ENCODE measurements around the gene PPP1R3F.
"Not testable (repeated sequence)": the region's sequence is repeated elsewhere in the genome, so short reads cannot be mapped to it uniquely, and the experiment has no call there.

PPP1R3F gene

DNA sequence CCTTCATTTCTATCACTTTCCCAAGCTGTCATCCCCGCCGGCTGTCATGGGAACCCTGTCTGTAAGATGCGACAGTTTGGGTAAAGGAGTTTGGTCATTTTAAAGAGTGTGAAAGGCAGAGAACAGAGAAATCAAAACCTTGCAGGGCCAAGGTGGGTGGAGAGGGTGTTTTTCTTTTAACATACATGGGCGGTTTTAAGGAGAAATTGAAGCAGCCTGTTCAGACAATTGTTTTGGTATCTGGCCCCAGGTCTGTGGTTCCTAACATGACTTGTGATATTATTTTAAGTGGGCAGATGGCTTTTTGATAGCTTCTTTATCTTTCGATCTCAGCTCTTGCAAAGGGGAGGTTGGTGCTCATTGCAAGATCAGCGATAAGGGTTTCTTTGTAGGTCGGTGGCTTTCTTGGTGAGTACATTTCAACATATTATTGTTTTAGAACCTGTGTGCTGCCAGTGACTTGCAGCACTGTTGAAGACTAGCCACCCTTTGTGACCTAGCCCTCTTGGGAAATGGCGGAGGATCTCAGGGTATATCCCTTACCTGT, 3.7 kb downstream of the PPP1R3F start:
- no peak for DNase-seq (ENCODE audit: low spot score)

DNA sequence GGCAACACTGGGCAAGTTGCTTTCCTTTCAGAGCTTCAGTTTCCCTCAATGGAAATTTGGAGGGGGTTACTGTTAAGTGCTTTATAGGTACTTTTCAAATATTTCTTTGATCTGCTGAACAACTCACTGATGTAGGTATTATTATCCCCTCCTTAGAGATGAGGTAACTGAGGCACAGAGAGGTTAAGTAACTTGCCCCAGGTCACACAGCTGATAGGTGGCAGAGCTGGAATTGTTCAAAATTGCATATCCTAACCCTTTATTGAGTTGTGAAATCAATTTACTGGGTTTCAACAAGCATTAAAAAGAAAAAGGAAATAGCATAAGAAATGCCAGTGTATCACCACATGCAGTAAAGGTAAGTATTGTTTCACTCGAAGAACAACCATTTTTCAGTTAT, 6.6 kb downstream of the PPP1R3F start:
- DNase-seq (ENCODE audit: low spot score) = no peak

DNA sequence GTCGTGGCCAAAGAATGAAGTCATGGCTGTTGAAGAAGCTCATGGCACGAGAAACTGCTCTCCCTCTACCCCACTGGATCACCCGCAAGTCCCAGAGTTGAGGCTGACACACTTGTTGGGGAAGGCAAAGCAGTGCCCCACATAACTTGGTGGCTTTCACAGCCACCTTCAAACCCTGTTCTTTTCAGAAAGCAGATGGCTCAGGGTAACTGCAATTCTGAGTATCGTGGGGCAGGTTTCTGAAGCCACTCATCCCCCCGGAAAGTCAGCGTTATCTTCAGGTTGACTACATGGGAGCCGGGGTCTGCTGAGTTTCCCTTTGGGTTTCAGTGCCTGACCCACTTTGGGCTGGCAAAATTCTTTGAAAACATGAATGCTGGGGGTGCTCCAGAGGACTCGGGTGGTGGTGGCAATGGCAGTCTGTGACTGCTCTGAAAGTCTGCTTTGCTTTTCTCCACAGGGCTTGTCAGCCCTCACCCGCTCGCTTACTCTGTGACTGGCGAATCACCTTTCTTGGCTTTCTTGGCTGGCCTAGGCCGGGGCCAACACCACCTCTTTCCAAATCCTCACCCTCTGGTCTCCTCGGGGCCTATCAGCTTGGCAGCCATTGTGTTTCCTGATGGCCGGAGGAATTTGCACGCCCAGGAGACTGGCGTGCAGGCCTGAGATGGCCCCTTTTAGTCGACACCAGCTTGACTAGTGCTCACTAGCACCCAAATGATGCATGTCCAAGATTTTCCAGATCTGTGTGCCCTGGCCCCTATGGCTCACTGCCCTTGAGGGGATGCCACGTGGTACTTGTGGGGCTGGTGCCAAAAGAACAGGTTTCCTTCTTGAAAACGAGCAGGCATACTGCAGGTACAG, 7.3 kb downstream of the PPP1R3F start:
- DNase-seq (ENCODE audit: low spot score) = no peak

DNA sequence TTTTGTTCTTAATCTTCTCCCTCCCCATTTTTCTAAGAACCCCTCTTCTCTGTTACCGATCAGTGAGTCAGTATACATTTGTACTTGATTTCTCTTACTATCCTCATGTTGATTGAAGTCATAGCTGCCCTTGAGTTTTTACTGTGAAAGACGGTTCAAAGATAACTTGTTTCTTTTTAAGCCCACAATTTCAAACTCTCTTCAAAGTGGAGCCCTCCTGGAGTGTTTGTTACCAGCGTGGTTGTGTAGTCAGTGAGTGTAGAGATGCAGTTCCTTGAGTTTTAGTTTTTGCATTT, 7.9 kb downstream of the PPP1R3F start:
- no peak for DNase-seq (ENCODE audit: low spot score)

DNA sequence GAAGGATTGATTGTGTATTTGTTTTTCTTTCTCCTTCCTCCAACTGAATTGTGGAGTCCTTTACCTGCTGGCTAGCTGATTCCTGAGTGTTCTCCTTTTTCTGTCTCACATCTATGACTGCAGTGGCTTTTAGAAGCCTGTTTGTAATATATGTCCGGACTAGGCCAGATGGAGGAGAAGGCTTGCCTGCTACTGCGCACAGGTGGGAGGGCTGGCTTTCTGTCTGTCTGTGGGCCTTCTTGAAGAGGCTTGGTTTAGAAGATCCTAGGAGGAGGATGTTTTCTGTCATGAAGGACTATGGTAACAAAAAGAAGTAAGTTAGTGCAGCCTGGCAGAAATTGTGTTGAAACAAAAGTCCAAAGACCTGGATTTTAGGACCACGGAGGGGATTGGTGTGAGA, 8.5 kb downstream of the PPP1R3F start:
- no peak for DNase-seq (ENCODE audit: low spot score)

DNA sequence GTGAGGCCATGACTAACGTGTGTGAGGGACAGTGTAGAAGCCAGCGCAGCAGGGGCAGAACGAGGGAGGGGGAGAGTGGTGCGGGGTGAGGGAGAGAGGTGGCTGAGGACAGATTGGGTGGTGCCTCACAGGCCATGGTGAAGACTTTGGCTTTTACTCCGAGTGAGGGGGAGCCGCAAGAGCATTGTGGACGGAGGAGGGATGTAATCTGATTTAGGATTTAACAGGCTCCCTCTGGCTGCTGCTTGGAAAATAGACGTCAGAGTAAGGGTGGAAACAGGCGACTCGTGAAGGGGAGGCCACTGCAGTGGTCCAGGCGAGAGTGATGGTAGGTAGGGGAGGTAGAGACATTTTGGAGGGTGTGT, 13.0 kb downstream of the PPP1R3F start:
- no peak for DNase-seq (ENCODE audit: low spot score)

DNA sequence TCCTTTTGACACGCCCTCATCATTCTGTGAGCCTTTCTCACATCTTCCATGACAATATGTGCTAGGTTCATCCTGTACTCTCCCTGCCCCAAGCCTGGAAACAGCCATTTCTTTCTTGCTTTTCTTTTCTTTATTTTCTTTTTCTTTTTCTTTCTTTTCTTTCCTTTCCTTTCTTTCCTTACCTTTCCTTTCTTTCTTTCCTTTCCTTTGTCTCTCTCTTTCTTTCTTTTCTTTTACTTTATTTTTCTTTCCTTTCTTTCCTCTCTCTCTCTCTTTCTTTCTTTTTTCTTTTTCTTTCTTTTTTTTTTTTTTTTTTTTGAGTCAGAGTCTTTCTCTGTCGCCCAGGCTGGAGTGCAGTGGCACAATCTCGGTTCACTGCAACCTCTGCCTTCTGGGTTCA, 14.6 kb downstream of the PPP1R3F start:
- no peak for DNase-seq (ENCODE audit: low spot score)

DNA sequence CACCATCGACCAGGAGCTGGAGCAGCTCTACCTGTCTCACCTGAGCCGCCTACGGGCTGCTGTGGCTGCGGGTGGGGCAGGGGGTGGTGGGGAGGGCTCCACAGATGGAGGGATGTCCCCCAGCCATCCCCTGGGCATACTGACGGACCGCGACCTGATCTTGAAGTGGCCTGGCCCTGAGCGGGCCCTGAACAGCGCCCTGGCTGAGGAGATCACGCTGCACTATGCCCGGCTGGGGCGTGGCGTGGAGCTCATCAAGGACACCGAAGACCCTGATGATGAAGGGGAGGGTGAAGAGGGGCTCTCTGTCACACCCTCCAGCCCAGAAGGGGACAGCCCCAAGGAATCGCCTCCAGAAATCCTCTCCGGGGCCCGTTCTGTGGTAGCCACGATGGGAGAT, 16.5 kb downstream of the PPP1R3F start:
- DNase-seq (ENCODE audit: low spot score) = no peak

DNA sequence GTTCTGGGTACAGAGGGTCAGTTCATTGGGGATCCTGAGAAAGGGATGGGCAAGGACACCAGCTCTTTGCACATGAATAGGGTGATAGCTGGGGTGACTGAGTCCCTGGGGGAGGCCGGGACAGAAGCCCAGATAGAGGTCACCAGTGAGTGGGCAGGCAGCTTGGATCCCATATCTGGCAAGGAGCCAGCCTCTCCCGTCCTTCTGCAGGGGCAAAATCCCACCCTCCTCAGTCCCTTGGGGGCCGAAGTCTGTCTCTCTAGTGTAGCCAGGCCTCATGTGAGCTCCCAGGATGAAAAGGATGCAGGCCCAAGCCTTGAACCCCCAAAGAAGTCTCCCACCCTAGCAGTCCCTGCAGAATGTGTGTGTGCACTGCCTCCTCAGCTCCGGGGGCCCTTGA, 17.0 kb downstream of the PPP1R3F start:
- DNase-seq (ENCODE audit: low spot score) = no peak

DNA sequence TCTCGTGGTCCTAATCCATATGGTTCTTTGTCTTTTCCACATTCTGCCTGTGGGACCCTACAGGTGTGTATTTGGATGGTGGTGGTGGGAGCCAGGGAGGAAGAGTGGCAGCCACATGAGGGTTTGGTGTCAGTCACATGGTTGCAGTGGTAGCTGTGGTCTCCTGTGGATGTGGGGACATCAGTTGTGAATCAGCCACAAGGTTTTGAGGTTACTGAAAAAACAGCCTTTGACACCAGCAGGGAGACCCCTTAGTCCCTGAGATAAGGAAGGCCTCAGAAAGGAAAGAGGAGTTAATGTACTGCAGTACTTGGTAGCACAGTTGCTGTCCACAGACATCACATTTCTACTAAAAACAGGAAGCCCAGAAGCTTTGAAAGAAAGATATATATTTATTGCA, 18.1 kb downstream of the PPP1R3F start:
- no peak for DNase-seq (ENCODE audit: low spot score)

DNA sequence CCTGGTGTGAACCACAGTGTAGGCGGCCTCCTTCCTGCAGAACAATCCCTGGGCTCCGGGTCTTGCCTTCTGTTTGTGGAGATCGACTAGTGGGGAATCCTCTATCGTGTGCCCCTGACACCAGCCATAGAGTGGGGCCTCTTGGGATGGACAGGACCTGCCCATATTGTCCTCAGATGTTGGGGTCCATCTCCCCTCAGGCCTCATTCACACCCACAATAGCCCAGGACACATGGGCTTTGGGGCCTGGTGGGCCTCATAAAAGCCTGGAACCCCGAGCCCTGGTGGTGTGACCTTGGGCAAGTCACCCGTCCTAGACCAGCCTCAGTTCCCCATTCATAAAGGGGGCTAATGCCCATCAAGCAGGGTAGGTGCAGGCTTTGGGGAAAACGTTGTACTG, 20.6 kb downstream of the PPP1R3F start:
- DNase-seq (ENCODE audit: low spot score) = no peak

DNA sequence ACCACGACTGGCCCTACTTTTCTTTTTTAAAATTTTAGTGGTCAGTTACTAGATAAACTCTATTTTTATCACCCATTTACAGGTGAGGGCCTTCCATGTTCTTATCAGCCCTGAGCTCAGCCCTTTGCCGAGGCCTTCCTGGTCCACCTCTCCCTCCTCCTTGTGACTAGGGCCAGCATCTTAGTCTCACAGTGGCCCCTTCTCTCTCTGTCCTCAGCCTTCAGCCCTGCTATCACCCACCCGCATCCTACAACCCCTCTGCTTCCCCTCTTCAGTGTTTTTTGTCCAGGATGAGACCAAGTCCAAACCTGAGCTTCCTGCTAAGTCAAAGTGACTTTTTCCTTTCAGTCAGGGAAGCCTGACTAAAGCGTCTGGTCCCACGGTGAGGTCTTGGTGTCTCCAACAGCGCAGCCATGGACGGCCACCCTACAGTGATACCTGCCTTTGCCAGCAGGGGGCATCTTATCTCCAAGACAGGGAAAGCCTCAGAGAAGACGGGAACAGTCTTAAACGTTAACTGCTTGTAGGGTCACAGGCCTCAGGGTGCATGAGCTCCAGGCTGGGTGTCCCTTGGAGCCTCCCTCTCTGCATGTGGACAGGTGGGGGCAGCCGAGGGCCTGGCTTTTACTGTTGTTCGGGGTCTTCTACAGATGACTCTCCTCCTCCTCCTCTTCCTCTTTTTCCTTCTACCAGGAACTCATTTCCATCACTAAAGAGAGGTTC, 22.2 kb downstream of the PPP1R3F start:
- peak; percentile 52 for DNase-seq (ENCODE audit: low spot score)

DNA sequence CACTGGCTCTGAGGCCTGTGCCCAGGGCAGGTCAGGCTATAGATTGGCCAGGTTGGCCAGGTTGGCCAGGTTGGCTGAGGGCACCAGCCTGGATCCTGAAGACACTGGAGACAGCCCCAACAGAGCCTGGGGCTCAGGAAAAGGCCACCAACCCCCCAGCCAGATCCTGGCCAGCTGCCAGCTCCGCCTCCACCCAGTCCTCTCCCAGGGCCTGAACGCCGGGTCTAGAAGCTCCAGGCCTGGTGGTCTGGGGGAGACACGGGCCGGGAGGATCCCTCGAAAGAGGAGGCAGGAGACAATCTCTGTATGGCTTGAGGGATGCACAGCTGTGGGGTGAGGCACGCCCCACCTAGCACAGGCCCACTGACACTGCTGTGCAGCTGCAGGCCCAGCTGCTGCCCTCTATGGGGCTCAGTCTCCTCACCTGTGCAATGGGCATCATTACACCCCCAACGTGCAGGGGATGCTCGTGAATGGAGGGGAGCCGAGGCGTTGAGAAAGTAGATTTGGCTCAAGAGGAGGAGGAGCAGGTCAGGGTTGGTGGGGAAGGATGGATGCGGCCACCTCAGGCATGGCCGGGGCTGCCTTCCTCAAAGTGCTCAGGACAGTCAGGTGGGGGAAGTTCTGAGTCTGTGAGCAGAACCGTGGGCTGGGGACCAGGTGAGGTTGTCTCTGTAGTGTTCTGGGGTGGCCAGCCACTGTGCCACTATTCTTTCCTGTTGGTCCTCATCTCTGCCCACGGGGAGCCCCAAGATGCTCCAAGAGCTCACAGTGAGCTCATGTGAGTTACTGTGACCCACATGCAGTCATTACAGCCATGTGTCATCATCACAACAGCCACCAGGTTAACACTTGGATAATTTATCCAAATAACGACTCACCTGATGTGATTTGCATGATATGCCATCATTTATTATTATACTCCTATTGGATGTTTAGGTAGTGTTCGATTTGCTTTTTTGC, 23.1 kb downstream of the PPP1R3F start:
- DNase-seq (ENCODE audit: low spot score) = no peak

DNA sequence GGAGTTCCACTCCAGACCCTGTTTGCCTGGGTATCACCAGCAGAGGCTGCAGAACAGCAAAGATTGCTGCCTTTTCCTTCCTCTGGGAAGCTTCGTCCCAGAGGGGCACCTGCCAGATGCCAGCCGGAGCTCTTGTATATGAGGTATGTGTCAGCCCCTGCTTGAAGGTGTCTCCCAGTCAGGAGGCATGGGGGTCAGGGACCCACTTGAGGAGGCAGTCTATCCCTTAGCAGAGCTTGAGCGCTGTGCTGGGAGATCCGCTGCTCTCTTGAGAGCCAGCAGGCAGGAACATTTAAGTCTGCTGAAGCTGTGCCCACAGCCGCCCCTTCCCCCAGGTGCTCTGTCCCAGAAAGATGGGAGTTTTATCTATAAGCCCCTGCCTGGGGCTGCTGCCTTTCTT, 29.7 kb downstream of the PPP1R3F start:
- not testable (repeated sequence) for DNase-seq (ENCODE audit: low spot score)

DNA sequence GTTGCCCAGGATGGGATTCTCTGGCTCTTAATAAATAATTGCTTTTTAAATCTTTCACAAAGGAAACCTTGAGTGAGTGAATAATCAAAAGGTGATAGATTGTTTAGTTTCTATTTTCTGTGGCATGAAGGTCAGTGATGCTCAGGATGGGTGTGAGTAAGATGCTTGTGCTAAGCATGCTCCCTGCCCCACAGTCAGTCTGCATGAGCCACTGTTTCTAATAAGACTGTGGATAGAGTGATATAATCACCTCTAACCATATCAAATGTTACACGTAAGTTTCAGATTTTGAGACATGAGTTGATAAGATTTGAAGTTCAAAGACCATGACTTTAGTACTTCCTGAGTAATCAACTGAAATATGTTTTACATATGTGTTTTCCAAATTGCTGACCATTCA, 31.1 kb downstream of the PPP1R3F start:
- no peak for DNase-seq (ENCODE audit: low spot score)

DNA sequence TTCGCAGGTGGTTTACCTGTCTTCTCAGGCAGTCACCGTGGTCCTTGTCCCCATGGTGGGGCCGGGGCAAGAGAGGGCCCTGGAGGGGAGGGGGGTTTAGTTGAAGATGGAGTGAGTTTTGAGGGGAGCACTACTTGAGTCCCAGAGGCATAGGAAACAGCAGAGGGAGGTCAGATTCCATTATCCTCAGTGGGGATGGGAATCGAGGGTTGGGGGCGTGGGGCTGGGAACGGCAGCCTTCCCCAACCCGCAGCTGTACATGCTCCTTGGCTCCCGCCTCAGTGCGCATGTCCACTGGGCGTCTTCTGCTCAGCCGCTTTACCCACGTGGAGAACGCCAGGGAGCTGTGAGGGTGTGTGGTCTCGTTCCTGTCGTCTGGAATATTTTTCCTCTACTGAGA, 33.8 kb downstream of the PPP1R3F start, which contains the start of gene GAGE10:
TSS of gene GAGE10 (plus strand) at position 301 of the 400 bp plus-strand sequence. CDS start 1,214 bp downstream, outside the sequence.
- no peak for DNase-seq (ENCODE audit: low spot score)

DNA sequence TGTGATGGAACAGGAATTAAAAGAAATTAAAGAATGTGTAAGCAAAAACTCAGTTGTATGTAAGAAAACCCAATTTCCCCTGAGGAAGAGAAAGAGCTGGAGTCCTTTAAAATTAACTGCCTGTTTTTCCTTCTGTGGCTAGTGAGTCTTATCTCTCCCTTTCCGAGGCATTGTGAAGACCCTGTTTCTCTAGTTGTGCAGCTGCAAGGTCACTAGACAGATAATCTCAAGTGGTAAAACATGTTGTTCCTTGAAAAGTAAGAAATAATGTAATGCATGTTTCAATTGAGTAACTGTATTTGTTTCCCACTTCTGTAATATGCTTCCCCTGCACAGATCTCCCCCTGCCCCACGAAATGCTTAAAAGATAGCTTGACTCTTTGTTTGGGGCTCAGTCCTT, 38.2 kb downstream of the PPP1R3F start:
- not testable (repeated sequence) for DNase-seq (ENCODE audit: low spot score)

DNA sequence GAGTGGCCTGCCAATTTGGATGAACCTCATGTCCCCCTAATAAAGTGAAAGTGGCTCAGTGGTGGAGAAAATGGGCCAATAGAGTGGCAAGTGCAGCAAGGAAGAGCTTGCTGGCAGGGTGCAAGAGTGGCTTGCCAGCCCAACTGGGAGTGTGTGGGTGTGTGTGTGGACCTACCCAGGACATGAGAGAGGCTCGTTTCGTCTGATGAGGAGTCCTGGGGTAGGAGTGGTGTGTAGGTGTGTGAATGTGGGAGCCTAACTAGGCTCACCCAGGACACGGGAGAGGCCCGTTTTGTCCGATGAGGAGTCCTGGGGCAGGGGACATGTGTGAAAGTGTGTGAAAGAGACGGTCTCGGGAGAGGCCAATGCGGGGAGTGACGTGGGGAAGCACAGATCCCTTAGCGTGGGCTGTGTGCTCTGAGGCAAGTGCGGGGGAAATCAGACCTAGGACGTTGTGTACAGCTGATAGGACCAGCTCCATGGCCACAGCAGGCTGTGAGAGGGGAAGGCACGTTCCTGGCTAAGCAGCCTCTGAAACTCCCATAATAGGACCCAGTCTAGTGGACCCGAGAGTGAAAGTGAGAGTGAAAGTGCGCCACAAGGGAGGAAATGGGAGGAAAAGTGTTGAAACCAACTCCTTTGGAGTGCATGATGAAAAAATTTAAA, 39.1 kb downstream of the PPP1R3F start:
- no peak for DNase-seq (ENCODE audit: low spot score)

DNA sequence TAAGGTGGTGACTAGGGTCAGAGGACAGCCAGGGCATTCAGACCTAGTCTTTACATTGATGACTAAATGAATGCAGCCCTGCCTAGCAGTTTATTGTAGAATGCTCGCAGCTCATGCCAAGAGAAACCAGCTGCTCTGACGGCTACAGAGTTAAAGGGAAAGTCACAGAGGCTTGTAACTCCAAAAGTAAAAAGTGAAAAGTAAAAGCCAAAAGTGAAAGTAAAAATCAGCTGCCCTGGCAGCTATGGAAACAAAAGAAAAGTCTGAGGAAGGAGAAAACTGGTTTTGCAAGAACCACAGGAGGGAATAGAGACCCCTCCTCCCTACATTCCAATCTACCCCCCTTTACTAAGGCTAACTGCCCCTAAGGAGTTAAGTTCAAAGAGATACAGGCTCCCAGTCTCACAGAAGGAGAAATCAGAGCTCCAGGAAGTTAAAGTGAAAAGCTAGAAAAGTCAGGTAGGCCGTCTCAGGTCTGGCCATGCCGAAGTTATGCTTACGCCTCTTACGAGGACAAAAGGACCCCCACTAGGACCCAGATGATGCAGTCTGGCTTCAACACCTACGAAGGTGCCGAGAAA, 39.9 kb downstream of the PPP1R3F start:
- no peak for DNase-seq (ENCODE audit: low spot score)

DNA sequence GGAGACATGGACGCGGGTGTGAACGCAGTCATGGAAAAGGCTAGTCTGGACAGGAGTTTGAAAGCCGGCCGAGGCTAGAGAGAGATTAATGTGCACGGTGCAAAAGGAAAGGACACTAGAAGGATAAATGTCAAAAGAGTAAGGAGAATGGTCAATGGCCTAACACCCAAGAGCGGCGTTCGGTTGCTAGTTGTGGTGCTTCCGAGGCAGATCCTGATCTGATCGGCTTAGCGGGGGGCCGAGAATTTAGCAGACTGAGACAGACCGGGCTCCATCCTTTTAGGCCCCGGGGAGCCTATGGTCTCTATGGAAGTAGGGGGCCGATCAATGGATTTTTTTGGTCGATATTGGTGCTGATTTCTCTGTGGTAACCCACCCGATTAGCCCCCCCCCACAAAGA, 40.8 kb downstream of the PPP1R3F start:
- no peak for DNase-seq (ENCODE audit: low spot score)

DNA sequence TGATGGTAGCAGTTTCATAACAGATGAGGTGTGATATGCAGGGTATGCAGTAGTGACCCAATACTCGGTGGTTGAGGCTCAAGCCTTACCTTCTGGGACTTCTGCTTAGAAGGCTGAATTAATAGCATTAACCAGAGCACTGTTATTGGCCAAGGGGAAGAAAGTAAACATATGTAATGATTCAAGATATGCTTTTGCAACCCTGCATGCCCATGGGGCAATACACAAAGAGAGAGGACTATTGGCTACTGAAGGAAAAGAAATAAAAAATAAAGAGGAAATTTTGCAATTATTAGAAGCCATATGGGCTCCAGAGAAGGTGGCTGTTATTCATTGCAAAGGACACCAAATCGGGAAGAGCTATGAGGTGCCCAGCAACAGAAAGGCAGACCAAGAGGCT, 42.6 kb downstream of the PPP1R3F start:
- no peak for DNase-seq (ENCODE audit: low spot score)
